HuH-7.5 (cell line): ENCODE measurements around the gene CAPRIN1.

Source experiments
- DNase-seq: peaks from one replicate; pipeline ENCODE4 v3.0.0; 2011; ENCODE audit warnings: low spot score

The CAPRIN1 gene

DNA sequence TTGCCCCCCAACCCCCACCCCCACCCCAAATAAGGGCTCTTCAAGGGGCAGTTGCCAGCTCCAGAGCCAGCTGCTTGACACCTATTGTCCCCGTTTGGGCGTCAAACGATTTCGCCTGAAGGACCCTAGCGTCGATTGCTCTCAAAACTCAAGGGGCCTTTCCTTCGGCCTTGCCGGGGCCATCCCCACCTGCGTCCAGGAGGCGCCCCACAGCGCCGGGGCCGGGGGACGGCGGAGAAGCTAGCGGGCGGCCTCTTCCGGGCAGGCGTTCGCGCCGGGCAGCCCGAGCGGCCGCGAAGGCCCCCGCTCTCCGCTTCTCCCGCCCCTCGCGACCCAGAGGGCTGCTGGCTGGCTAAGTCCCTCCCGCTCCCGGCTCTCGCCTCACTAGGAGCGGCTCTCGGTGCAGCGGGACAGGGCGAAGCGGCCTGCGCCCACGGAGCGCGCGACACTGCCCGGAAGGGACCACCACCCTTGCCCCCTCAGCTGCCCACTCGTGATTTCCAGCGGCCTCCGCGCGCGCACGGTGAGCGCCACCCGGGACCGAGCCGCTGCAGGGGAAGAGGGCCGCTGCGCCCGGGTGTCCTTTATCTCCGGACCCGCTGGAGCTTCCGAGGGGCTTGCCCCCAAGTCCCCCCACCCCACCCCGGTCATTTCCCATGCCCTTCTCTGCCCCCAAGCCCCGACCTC lies at the start of gene CAPRIN1:
CAPRIN1 (plus strand) TSS at position 383 of the 687 bp plus-strand sequence. CDS start 690 bp downstream, outside the sequence.
- peak; percentile 79 for DNase-seq

DNA sequence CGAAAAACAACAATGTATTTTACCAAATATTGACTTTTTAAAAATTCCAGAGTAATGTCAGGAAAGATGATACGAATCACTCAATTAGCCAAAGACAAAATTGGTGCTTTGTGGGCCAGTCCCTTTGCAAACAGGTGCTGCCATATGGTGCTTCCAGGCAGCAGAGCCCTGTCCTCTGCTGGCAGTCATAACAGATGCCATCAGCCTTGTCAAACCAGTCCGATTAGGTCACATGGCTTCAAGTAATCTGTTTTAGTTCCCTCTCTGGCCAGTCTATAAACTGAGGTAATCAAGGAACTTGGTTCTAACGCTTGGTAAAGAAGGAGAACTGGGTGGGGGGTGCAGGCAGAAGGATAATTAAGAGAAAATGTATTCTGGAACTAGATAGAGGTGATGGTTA lies 49.1 kb upstream of the CAPRIN1 start:
- DNase-seq = no peak

DNA sequence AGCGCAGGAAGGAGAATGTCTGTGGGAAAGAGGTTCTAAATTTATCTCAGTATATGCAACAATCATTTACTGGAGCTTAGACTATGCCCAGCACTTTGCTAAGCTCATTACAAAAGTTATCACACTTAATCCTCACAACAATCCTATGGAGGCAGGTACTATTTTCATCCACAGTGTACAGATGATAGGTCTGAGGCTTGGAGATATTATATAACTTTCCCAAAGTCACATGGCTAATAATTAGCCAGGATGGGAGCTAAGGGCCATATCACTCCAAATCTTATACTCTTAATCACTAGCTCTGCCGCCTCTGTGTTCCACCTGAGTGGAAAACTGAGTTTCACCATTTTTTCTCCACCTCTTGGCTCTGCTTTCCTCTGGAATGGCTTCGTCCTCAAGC lies 47.3 kb upstream of the CAPRIN1 start:
- no peak for DNase-seq

- DNase-seq = no peak
Observed at GRCh38 chr11:34006876-34007275, 44.7 kb upstream of the CAPRIN1 start.

- DNase-seq = no peak
Observed at GRCh38 chr11:34012734-34013133, 38.8 kb upstream of the CAPRIN1 start.

- no peak for DNase-seq
Observed at GRCh38 chr11:34013898-34014571, 37.5 kb upstream of the CAPRIN1 start.

DNA sequence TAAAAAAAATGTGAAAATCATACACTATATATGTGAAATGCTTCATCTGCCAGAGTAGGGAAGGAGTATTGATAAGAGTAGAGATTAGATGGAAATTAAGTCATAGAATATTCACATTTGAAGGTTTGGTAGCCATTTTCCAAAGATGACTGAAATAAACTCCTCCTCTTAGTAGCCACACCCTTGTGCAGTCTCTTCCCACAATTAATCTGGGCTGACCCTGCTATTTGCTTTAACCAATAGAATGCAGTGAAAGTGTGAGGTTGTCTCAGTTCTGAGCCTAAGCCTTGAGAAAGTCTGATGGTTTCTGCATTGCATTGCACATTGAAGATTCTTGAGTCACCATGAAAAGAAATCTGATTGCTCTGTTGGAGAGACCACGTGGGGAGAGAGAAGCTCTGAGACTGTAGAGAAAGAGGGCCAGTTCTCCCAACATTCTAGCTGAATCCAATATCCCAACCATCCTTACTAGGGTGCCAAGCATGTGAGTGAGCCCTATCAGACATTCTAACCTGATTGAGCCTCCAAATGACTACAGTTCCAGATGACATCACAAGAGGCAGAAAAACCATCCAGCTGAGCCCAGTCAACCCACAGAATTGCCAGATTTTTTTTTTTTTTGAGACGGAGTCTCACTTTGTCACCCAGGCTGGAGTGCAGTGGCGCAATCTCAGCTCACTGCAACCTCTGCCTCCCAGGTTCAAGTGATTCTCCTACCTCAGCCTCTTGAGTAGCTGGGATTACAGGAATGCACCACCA lies 29.4 kb upstream of the CAPRIN1 start:
- no peak for DNase-seq

- no peak for DNase-seq
Observed at GRCh38 chr11:34026432-34026831, 25.1 kb upstream of the CAPRIN1 start.

DNA sequence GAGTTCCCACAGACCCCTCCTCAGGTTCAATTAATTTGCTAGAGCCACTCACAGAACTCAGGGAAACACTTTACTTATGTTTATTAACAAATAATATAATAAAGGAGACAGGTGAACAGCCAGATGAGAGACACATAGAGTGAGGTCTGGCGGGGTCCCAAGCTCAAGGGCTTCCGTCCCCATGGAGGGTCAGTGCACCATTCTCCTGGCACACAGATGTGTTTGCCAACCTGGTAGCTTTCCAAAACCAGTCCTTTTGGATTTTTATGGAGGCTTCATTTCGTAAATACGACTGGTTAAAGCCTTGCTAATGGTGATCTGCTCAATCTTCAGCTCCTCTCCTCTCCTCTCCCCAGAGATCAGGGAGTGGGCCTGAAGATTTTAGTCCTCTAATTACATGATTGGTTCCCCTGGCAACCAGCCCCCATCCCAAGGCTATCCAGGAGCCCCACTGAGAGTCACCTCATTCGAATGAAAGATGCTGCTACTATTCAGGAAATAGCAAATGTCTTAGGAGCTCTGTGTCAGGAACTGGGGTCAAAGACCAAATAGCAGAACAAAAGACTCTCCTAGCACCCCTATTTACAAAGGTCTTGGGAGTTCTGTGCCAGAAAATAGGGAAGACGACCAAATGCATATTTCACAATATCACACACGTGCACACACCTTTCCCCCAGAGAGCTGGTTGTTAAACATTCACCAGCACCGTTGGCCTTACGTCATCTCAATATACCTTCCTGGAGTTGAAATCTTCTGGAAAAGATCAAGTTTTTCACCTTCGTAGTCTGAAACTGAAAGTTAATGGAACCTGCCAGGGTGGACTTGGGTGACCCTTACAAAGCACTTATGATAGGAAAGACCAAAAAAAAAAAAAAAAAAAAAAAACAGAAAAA lies 23.8 kb upstream of the CAPRIN1 start:
- DNase-seq = no peak

GRCh38 chr11:34028425-34028824 lies 23.1 kb upstream of the CAPRIN1 start:
- DNase-seq = no peak

- DNase-seq = no peak
Observed at GRCh38 chr11:34029176-34029575, 22.4 kb upstream of the CAPRIN1 start.

DNA sequence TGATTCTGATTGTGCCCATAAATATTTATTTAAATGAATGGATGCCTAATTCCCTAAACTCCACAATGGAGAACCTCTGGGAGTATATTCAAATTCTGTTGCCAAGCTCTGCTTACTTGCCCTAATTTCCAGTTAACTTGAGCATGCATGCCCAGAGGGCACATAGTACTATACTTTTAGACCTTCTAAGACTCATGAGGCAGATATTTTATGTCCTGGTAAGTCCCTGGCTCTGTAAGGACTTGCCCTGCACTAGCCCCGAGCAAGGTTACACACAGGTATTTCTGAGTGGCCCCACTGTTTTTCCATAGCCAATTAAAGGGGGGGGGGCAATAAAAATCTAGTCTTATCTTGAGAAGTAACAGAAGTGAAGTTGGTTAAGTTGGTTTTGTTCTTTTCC lies 21.1 kb upstream of the CAPRIN1 start:
- DNase-seq = no peak

- DNase-seq = no peak
Observed at GRCh38 chr11:34033399-34033798, 18.1 kb upstream of the CAPRIN1 start.

DNA sequence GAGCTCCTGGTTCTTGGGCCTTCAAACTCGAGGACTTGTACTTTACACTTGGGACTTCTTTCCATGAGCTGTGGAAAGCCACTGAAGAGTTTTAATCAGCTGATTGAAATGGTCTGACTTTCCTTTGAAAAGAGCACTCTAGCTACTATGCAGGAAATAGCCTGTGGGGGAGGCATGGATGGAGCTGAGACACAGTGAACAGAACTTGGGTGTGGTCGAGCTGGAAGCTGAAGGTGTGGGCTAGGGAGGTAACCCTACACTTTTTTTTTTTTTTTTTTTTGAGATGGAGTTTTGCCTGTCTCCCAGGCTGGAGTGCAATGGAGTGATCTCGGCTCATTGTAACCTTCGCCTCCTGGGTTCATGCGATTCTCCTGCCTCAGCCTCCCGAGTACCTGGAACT lies 17.5 kb upstream of the CAPRIN1 start:
- DNase-seq = no peak

DNA sequence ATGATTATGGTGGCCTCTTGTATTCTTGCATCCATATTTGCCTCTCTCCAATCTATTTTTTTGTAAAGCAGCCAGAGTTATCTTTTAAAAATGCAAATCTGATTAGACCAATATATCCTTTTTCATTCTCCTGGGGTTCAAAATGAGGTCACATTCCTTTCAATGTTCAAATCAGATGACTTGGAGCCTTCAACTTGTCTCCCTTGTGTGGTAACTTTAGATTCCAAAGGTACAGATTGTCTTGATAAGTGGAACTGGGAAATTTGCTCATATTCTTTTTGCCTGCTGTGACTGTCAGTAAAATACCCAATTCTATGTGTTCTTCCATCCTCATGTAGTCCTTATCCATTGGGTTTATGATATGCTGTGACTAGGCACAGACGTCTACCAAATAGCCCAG lies 15.1 kb upstream of the CAPRIN1 start:
- no peak for DNase-seq

GRCh38 chr11:34037016-34037415 lies 14.5 kb upstream of the CAPRIN1 start:
- no peak for DNase-seq

DNA sequence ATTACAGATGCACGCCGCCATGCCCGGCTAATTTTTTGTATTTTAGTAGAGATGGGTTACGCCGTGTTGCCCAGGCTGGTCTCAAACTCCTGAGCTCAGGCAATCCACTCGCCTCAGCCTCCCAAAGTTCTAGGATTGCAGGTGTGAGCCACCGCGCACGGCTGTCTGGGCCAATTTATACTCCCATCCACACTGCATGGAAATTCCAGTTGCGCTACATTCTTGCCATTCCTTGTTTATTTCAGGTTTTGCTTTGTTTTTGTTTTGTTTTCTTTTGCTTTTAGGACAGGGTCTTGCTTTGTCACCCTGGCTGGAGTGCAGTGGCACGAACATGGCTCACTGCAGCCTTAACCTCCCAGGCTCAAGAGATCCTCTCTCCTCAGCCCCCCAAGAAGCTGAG lies 11.0 kb upstream of the CAPRIN1 start:
- no peak for DNase-seq

DNA sequence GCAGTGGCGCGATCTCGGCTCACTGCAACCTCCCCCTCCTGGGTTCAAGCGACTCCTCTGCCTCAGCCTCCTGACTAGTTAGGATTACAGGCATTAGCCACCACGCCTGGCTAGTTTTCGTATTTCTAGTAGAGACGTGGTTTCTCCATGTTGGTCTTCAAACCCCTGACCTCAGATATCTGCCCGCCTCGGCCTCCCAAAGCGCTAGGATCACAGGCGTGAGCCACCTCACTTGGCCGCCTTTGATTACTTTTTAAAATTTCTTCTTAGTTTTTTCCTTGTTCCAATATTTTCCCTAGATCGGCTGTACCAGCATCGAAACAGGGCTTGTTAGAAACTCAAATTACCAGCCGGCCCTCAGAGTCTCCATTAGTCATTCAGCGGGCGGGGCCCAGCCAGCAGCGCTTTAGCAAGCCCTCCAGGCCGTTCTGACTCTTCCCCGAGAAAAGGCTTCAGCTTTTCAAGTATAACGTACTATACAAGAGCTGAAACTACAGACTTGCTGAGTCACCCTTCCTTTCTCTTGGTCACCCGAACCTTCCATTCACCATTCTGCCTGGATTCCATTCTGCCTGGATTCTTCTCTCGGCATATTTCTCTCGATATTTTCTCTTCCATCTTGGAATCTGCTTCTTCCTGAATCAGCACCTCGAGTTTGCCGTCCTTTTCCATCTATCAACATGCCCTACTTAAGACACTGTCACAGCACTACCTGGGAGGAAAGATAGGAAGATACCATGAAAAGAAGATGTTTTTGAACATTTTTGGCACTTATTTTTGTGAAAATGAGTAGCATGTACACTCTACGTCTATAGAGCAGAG lies 6.7 kb upstream of the CAPRIN1 start:
- no peak for DNase-seq

DNA sequence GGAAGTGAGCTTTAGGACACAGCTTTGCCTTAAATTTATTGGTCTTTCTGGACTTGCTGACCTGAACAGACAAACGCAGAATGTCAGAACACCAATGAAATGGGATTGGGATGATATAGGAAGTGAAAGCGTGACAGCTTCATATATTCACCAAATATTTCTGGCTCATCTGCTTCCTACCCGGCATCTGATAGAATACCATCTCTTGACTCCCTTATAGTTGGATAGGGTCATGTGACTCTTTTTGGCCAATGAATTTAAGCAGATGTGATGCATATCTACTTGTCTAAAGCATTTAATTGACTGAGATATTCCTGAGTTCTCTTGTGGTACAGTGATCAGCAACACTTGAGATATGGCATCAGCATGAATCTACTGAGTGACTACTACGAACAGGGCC lies 2.5 kb upstream of the CAPRIN1 start:
- DNase-seq = no peak

DNA sequence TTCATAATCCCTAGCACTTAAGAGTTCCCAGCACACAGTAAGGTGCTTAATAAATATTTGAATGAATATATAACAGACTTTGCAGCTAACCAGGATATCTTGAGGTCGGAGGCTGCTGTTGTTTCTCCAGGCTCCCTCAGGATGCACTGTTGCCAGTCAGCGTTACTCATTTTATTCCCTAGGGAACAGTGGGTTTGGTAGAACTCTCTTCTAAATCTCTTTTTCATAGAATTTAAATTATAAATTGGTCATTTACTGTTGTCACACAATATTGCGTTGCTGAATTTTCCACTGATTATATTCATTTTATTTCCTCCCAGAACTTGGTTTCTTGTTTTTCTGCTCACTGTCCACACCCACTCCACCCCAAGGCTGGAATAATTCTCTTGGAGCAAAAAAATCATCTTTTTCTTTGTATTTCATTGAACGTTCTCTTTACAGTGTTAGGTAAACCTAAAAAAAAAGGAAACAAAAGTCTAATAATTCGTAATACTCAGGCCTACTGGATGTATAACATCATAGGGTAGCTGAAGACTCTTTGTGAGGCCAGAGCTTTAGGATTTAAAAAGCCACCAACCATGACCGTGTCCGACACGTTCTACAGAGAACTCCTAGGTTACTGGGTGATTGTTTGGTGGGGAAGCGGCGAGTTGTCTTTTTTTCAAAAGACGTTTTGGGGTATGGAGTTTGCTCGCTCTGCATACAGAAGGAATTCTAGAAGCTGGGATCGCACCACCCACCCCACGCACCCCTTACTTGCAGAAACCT lies 766 bp upstream of the CAPRIN1 start:
- DNase-seq = no peak
